Body of pancreas (tissue), 4 donors: Measurements from ENCODE around the gene XBP1. TPM values are rescaled to one million over a fixed set of nuclear protein-coding genes. Genes with fewer than 3 reads are reported as not detected.

ENCODE experiments used
- ATAC-seq: fragments of 150-250 bp; one replicate; pipeline ENCODE4 v1.9.1; 2016
- DNase-seq, 4 donors: peaks; one replicate each; pipeline ENCODE4 v3.0.0-alpha.2; 2019
- H3K27ac ChIP-seq, 4 donors: fragments of 200-600 bp; sonication (generic); 1 replicate in 3 of 4; 2 replicates in 1 of 4; pipeline versions ENCODE4 v1.5.1 to v1.6.1; 2016 to 2019; ENCODE audit warnings: mild to moderate bottlenecking in 1 of 4, mixed read lengths in 1 of 4, moderate library complexity in 1 of 4
- H3K27me3 ChIP-seq, 2 donors: fragments of 200-600 bp; sonication (generic); one replicate each; pipeline ENCODE4 v1.6.0; 2016; ENCODE audit warnings: mild to moderate bottlenecking in 1 of 2
- H3K36me3 ChIP-seq, 2 donors: fragments of 200-600 bp; sonication (generic); replicated peaks in 1 of 2; 2 replicates each; pipeline ENCODE4 v1.5.1; 2016; ENCODE audit warnings: low read depth in 2 of 2; ENCODE audit not compliant: insufficient read depth in 1 of 2
- H3K4me1 ChIP-seq: fragments of 200-600 bp; sonication (generic); one replicate; pipeline ENCODE4 v1.6.0; 2016
- H3K4me3 ChIP-seq, 2 donors: fragments of 200-600 bp; sonication (generic); 1 replicate in 1 of 2; 2 replicates in 1 of 2; pipeline ENCODE4 v1.5.1; 2016 to 2019
- H3K9me3 ChIP-seq, 3 donors: fragments of 200-600 bp; sonication (generic); 1 replicate in 2 of 3; 2 replicates in 1 of 3; pipeline ENCODE4 v1.5.1; 2016
- CTCF ChIP-seq, 7 experiments: fragments of 450-650 bp in 4 of 7; fragments of 200-600 bp in 3 of 7; sonication (generic) in 3 of 7; IDR thresholded peaks; one replicate each; pipeline ENCODE4 v1.5.1; 2016 to 2019; ENCODE audit warnings: antibody characterized with exemption in 7 of 7
- POLR2A ChIP-seq, 3 donors: fragments of 450-650 bp; IDR thresholded peaks; one replicate each; pipeline ENCODE4 v1.6.1; 2016; ENCODE audit warnings: antibody characterized with exemption in 3 of 3, mild to moderate bottlenecking in 2 of 3
- WGBS, 2 donors: methylation state at CpG; one replicate each; pipeline ENCODE4 v1.1.5; 2017; 5-methylcytosine and 5-hydroxymethylcytosine counted together
- intact Hi-C: fragments of 100-400 bp; cut with DNase I; formaldehyde crosslinking; loops from one replicate; pipeline ENCODE4 v1.15.1; 2023
- total RNA-seq, 2 donors: library from RNA; depleted of rRNA; stranded (reverse); fragments of >200 nt; gene quantifications; one replicate each; pipeline ENCODE4 v1.1.0, GENCODE V29; 2016

The XBP1 gene
- total RNA-seq, 2 donors from 2014 or later: 642 to 771 TPM

GRCh38 chr22:28798810-28799605, 1.4 kb downstream of the XBP1 start:
- no peak for ATAC-seq
- intact Hi-C loops: no loop called here
- H3K4me1 ChIP-seq: peaks cover 50% of the 10 kb centered on the region

GRCh38 chr22:28795932-28796856, 4.2 kb downstream of the XBP1 start:
- peak in 1 of 4 donors; percentile 35 for DNase-seq
- TF ChIP-seq CTCF (IDR thresholded peaks at IDR 0.05): no peak
- TF ChIP-seq POLR2A (IDR thresholded peaks at IDR 0.05): peak in 1 of 3 donors; percentile 24
- Histone ChIP-seq H3K27me3 (no peaks in the 10 kb centered on the region), H3K4me1 (peaks cover 52% of the 10 kb centered on the region), H3K4me3 (peak overlapping the region; percentile 21 to 63), H3K27ac (peak overlapping the region; percentile 53 to 100 (median 100)), H3K36me3 (peaks cover 16 to 32% of the 10 kb centered on the region in 2 donors), H3K9me3 (no peaks in the 10 kb centered on the region)
- no peak for ATAC-seq
- intact Hi-C loops: no loop called here
- 40 to 46% methylated on average over 5 of the region's 5 CpGs for WGBS, 2 donors

More at GRCh38 chr22:28798810-28799605, 1.4 kb downstream of the XBP1 start:
- Histone ChIP-seq H3K27ac (peak overlapping the region; percentile 98 to 100 (median 100)), H3K9me3 (no peaks in the 10 kb centered on the region), H3K4me3 (peak overlapping the region; percentile 63 to 94), H3K27me3 (no peaks in the 10 kb centered on the region), H3K36me3 (peaks cover 15 to 29% of the 10 kb centered on the region in 2 donors)
- DNase-seq: peak; percentile 33 to 73 (median 50)
- WGBS, 2 donors: 1 to 2% methylated on average over 7 of the region's 7 CpGs
- no peak for TF ChIP-seq CTCF (IDR thresholded peaks at IDR 0.05)
- peak in 2 of 3 donors; percentile 65 to 66 for TF ChIP-seq POLR2A (IDR thresholded peaks at IDR 0.05)

GRCh38 chr22:28795071-28795693, 5.2 kb downstream of the XBP1 start:
- peak in 1 of 4 donors; percentile 45 for DNase-seq
- Histone ChIP-seq H3K4me3 (peak overlapping the region; percentile 8 to 21), H3K27ac (peak overlapping the region; percentile 53 to 100 (median 100)), H3K27me3 (no peaks in the 10 kb centered on the region), H3K4me1 (peaks cover 55% of the 10 kb centered on the region), H3K36me3 (peaks cover 16 to 32% of the 10 kb centered on the region in 2 donors), H3K9me3 (no peaks in the 10 kb centered on the region)
- 22 to 35% methylated on average over 4 to 6 of the region's 6 CpGs for WGBS, 2 donors
- TF ChIP-seq POLR2A (IDR thresholded peaks at IDR 0.05) (no peak), CTCF (IDR thresholded peaks at IDR 0.05) (no peak)
- intact Hi-C loops: no loop called here
- ATAC-seq: no peak

GRCh38 chr22:28793976-28794584, 6.3 kb downstream of the XBP1 start:
- H3K4me3 ChIP-seq: no peak overlapping the region
- intact Hi-C loops: no loop called here
- no peak for DNase-seq
- no peaks in the 10 kb centered on the region for H3K27me3 ChIP-seq
- no peaks in the 10 kb centered on the region for H3K9me3 ChIP-seq
- H3K27ac ChIP-seq: peak overlapping the region; percentile 30 to 100 (median 70)
- H3K4me1 ChIP-seq: peaks cover 55% of the 10 kb centered on the region
- peak in 1 of 3 donors; percentile 37 for TF ChIP-seq POLR2A (IDR thresholded peaks at IDR 0.05)
- no peak for TF ChIP-seq CTCF (IDR thresholded peaks at IDR 0.05)
- 28 to 36% methylated on average over 4 of the region's 4 CpGs for WGBS, 2 donors
- H3K36me3 ChIP-seq: peaks cover 16 to 32% of the 10 kb centered on the region in 2 donors
- no peak for ATAC-seq
